A172 (cell line): Measurements from ENCODE around the gene UBQLN3. TPM values are rescaled to one million over a fixed set of nuclear protein-coding genes. Genes with fewer than 3 reads are reported as not detected.

Experiments
- DNase-seq: peaks from one replicate; pipeline ENCODE4 v3.0.0-alpha.2; 2015; ENCODE audit warnings: low spot score
- total RNA-seq: library from RNA; depleted of rRNA; stranded (reverse); fragments of >200 nt; shearing (Covaris generic); gene quantifications from 2 replicates; pipeline ENCODE4 v1.2.3, GENCODE V29; 2014; rRNA removed

The UBQLN3 gene
- total RNA-seq, 1 experiment from 2014 or later, result not detected

- DNase-seq, result peak; percentile 71
Measured at GRCh38 chr11:5505363-5506048, 4.3 kb downstream of the UBQLN3 start.

- DNase-seq, result no peak
Measured at GRCh38 chr11:5504403-5504921, 5.3 kb downstream of the UBQLN3 start.

- no peak for DNase-seq
Measured at GRCh38 chr11:5500393-5500801, 9.4 kb downstream of the UBQLN3 start.

- no peak for DNase-seq
Measured at GRCh38 chr11:5499671-5500070, 10.1 kb downstream of the UBQLN3 start.

GRCh38 chr11:5489576-5490357 is 20.0 kb downstream of the UBQLN3 start:
- DNase-seq, result peak; percentile 22

GRCh38 chr11:5488798-5489399 is 20.9 kb downstream of the UBQLN3 start:
- no peak for DNase-seq

GRCh38 chr11:5488385-5488784 is 21.4 kb downstream of the UBQLN3 start, which contains the start of gene OR52D1:
Gene OR52D1 (plus strand): TSS chr11:5488685. CDS start chr11:5488707, 22 bp downstream.
- DNase-seq, result no peak

GRCh38 chr11:5486421-5486820 is 23.3 kb downstream of the UBQLN3 start:
- no peak for DNase-seq

GRCh38 chr11:5486003-5486402 is 23.8 kb downstream of the UBQLN3 start:
- no peak for DNase-seq

- DNase-seq, result peak; percentile 69
Measured at GRCh38 chr11:5476186-5476819, 33.5 kb downstream of the UBQLN3 start.

- DNase-seq, result no peak
Measured at GRCh38 chr11:5473921-5474320, 35.8 kb downstream of the UBQLN3 start.

- no peak for DNase-seq
Measured at GRCh38 chr11:5467527-5467926, 42.2 kb downstream of the UBQLN3 start.

- DNase-seq, result no peak
Measured at GRCh38 chr11:5460983-5461621, 48.7 kb downstream of the UBQLN3 start.

Other genes starting within 250 kb of the UBQLN3 start
- gene HBE1, start 240.0 kb downstream of the UBQLN3 start, total RNA-seq, result 25.6 and 49.9 TPM in 2 replicates
- 11.3 and 12.8 TPM in 2 replicates for gene OR51B4, start 208.0 kb downstream of the UBQLN3 start, total RNA-seq
- gene OR51B2, start 185.7 kb downstream of the UBQLN3 start, total RNA-seq, result 0.29 and 1.5 TPM in 2 replicates
- gene OR51B5, start 166.4 kb downstream of the UBQLN3 start, total RNA-seq, result 17.4 and 17.7 TPM in 2 replicates
- not detected in 2 replicates for gene OR51B6, start 158.4 kb downstream of the UBQLN3 start, total RNA-seq
- gene OR51M1, start 126.1 kb downstream of the UBQLN3 start, total RNA-seq, result not detected in 2 replicates
- not detected in 2 replicates for gene OR51Q1, start 87.8 kb downstream of the UBQLN3 start, total RNA-seq
- gene OR51I1, start 68.4 kb downstream of the UBQLN3 start, total RNA-seq, result 0.55 TPM in 1 of 2 replicates, not detected in the other
- not detected in 2 replicates for gene OR51I2, start 60.6 kb downstream of the UBQLN3 start, total RNA-seq
- gene OR52D1, start 21.3 kb downstream of the UBQLN3 start, total RNA-seq, result not detected in 2 replicates
- gene UBQLNL, start 6.7 kb upstream of the UBQLN3 start, total RNA-seq, result not detected in 2 replicates
- not detected in 2 replicates for gene OR52H1, start 38.6 kb upstream of the UBQLN3 start, total RNA-seq
- gene OR52B6, start 70.9 kb upstream of the UBQLN3 start, total RNA-seq, result not detected in 2 replicates
- gene TRIM6, start 86.7 kb upstream of the UBQLN3 start, total RNA-seq, result 5.0 and 6.7 TPM in 2 replicates
- 13.8 and 18.4 TPM in 2 replicates for gene TRIM34, start 115.0 kb upstream of the UBQLN3 start, total RNA-seq
- 32.9 and 47.7 TPM in 2 replicates for gene TRIM5, start 175.1 kb upstream of the UBQLN3 start, total RNA-seq
- 34.9 and 43.0 TPM in 2 replicates for gene TRIM22, start 179.8 kb upstream of the UBQLN3 start, total RNA-seq
- not detected in 2 replicates for gene OR56B1, start 226.5 kb upstream of the UBQLN3 start, total RNA-seq
- gene OR52N4, start 244.3 kb upstream of the UBQLN3 start, total RNA-seq, result not detected in 2 replicates